Activated CD4-positive, alpha-beta memory T cell treated with anti-CD3 and anti-CD28 coated beads, Interleukin-2, amount 10 ng/mL, durations not matched to agents 7 days and 5 days (primary cell): ENCODE measurements around the gene LIN52. TPM values are rescaled to one million over a fixed set of nuclear protein-coding genes. Genes with fewer than 3 reads are reported as not detected.

Source experiments
- CTCF ChIA-PET: fragments of 350-600 bp; sonication (Branson Sonifier 250); formaldehyde crosslinking; loops from one replicate; lab custom pipeline; 2021; ENCODE audit warnings: antibody characterized with exemption, inconsistent platforms; lab: Charles Lee
- POLR2A ChIA-PET: fragments of 350-600 bp; sonication (Branson Sonifier 250); formaldehyde crosslinking; loops from one replicate; lab custom pipeline; 2021; ENCODE audit warnings: antibody characterized with exemption; lab: Charles Lee
- DNase-seq: peaks from one replicate; pipeline ENCODE4 v3.0.0-alpha.2; 2020
- H3K27ac Mint-ChIP-seq: one replicate; pipeline ENCODE4 v1.8.0; 2021; ENCODE audit warnings: mild to moderate bottlenecking, mixed read lengths
- H3K27me3 Mint-ChIP-seq: one replicate; pipeline ENCODE4 v1.8.0; 2021; ENCODE audit warnings: mixed read lengths
- H3K36me3 Mint-ChIP-seq: one replicate; pipeline ENCODE4 v1.8.0; 2021; ENCODE audit warnings: low read depth, mixed read lengths
- H3K4me1 Mint-ChIP-seq: one replicate; pipeline ENCODE4 v1.8.0; 2021; ENCODE audit warnings: mixed read lengths
- H3K4me3 Mint-ChIP-seq: one replicate; pipeline ENCODE4 v1.8.0; 2021; ENCODE audit warnings: mild to moderate bottlenecking, mixed read lengths
- H3K9me3 Mint-ChIP-seq: one replicate; pipeline ENCODE4 v1.8.0; 2021; ENCODE audit warnings: mixed read lengths
- total RNA-seq, 2 experiments: library from RNA; stranded (reverse); gene quantifications; one replicate each; pipeline ENCODE4 v1.2.3, GENCODE V29; 2021

The LIN52 gene
- total RNA-seq, 2 experiments from 2014 or later = 14.5 to 17.6 TPM

- H3K27ac Mint-ChIP-seq = no peak overlapping the region
- no peaks in the 10 kb centered on the region for H3K36me3 Mint-ChIP-seq
Observed at GRCh38 chr14:74235017-74235416, 150.3 kb downstream of the LIN52 start.

DNA sequence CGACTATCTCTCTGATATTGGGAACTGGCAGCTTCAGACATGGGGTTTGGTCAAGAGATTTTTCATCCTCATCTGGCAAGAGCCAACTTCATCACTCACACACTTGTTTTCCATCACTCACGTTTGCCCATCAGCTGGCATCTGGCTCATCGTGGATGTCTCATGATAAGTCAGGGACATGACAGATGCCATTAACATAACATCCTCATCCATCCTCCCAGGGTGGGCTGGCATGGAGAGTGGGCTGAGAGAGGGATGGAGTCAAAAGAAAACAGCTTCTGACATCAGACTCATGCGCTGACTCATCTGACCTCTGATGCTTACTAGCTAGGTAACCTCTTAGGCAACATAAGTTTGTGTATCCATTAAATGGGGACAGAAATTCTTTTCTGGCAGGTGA lies 152.7 kb downstream of the LIN52 start:
- Mint-ChIP-seq H3K4me1 (peaks cover 17% of the 10 kb centered on the region), H3K9me3 (no peaks in the 10 kb centered on the region), H3K4me3 (no peak overlapping the region), H3K27me3 (peaks cover 64% of the 10 kb centered on the region), H3K27ac (no peak overlapping the region), H3K36me3 (no peaks in the 10 kb centered on the region)
- CTCF ChIA-PET = no interaction called here
- no peak for DNase-seq
- POLR2A ChIA-PET = no interaction called here

More at GRCh38 chr14:74235017-74235416, 150.3 kb downstream of the LIN52 start:
- peaks cover 51% of the 10 kb centered on the region for H3K27me3 Mint-ChIP-seq
- peaks cover 2% of the 10 kb centered on the region for H3K9me3 Mint-ChIP-seq
- CTCF ChIA-PET = no interaction called here
- H3K4me1 Mint-ChIP-seq = peaks cover 3% of the 10 kb centered on the region
- no peak overlapping the region for H3K4me3 Mint-ChIP-seq
- DNase-seq = no peak
- POLR2A ChIA-PET = no interaction called here

DNA sequence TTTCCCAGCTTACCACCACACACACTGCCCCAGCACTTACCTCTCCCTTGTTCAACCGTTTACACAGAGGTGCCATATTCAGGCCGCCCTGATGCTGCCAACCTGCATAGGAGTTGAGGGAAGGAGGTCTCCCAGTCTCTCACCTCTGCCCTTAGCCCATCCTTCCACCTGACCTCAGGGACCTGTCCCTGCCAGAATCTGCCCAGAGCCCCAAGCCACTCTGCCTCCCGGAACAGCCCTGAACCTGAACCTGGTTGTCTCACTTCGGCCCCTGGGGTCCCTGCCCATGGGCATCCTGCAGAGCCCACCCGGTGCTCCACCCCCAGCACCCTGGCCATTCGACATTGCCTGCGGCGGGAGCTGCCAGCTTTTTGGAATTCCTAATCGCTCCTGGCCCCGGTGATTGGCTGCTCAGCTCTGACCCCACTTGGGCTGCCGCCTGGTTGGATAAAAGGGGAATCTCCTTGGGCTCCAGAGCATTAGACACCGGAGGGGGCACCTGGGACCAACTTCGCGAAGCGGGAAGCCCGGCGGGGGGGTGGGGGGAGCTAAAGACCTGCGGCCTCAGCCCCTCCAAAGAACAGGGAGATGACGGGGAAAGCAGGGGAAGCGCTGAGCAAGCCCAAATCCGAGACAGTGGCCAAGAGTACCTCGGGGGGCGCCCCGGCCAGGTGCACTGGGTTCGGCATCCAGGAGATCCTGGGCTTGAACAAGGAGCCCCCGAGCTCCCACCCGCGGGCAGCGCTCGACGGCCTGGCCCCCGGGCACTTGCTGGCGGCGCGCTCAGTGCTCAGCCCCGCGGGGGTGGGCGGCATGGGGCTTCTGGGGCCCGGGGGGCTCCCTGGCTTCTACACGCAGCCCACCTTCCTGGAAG lies 154.5 kb downstream of the LIN52 start, which contains the start of gene VSX2:
Gene VSX2 (plus strand): TSS at position 476 of the 874 bp plus-strand sequence. CDS start 113 bp downstream, at position 589.
- ChIA-PET CTCF (interaction anchor here (1.4 to 1.5 kb wide), 2 partner anchors 10 to 12 kb away, joined by 4 to 5 read pairs; no protein-coding TSS in a partner anchor), POLR2A (no interaction called here)
- Mint-ChIP-seq H3K27ac (no peak within 1 kb of the TSS), H3K9me3 (no peaks in the 10 kb centered on the region), H3K27me3 (peaks cover 76% of the 10 kb centered on the region), H3K4me3 (no peak within 1 kb of the TSS), H3K36me3 (no peaks in the 10 kb centered on the region), H3K4me1 (peaks cover 17% of the 10 kb centered on the region)
- no peak for DNase-seq

- Mint-ChIP-seq H3K27ac (no peak overlapping the region), H3K4me3 (no peak overlapping the region), H3K27me3 (peaks cover 80% of the 10 kb centered on the region), H3K9me3 (no peaks in the 10 kb centered on the region), H3K4me1 (peaks cover 17% of the 10 kb centered on the region), H3K36me3 (no peaks in the 10 kb centered on the region)
- no peak for DNase-seq
- CTCF ChIA-PET = no interaction called here
- POLR2A ChIA-PET = interaction anchor here (1.2 kb wide), 1 partner anchor 9 kb away, joined by 3 read pairs; no protein-coding TSS in a partner anchor
Observed at GRCh38 chr14:74239848-74240793, 155.4 kb downstream of the LIN52 start.

DNA sequence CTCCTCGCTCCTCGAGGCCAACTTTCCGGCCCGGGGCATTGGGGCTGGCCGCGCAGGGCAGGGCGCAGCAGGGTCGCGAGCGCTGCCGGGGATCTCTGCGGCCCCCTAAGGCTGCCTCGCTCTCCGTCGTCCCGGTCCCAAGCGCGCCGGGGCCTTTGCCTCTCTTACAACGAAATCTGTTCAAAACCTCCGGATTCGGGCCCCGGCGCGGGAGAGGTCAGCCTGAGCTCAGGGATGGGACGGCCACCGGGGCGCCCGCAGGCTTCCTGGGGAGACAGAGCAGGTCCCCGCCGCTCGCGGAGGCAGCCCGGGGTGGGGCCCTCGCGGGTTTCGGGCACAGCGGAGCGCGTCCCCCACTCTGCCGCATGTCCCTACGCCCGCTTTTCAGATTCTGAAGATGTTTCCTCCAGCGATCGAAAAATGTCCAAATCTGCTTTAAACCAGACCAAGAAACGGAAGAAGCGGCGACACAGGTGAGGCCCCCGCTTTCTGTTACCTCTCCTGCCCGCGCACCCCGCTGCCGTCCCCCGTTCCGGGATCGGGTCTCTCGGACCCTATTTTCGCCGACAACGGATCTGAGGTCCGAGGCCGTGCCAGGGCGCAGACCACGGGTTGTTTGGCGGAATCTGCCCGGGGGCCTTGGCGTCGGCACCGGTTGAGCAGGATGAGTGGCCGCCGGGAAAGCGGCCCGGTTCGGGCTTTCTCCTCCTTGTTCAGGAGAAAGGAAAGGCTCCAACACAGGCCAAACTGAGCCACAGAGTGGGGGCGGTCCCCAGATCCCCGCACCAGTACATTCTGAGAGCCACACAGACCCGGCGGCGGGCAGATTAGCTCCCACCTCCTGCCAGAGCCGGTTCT lies 156.3 kb downstream of the LIN52 start:
- CTCF ChIA-PET = no interaction called here
- POLR2A ChIA-PET = interaction anchor here (1.2 kb wide), 1 partner anchor 10 kb away, joined by 3 read pairs; no protein-coding TSS in a partner anchor
- no peak for DNase-seq
- Mint-ChIP-seq H3K4me3 (peak overlapping the region; percentile 27), H3K4me1 (peaks cover 17% of the 10 kb centered on the region), H3K9me3 (no peaks in the 10 kb centered on the region), H3K27ac (no peak overlapping the region), H3K27me3 (peaks cover 84% of the 10 kb centered on the region), H3K36me3 (no peaks in the 10 kb centered on the region)

- H3K4me1 Mint-ChIP-seq = peaks cover 17% of the 10 kb centered on the region
- ChIA-PET CTCF (no interaction called here), POLR2A (no interaction called here)
- H3K27ac Mint-ChIP-seq = no peak overlapping the region
- H3K4me3 Mint-ChIP-seq = peak overlapping the region; percentile 27
- H3K27me3 Mint-ChIP-seq = peaks cover 87% of the 10 kb centered on the region
- H3K36me3 Mint-ChIP-seq = no peaks in the 10 kb centered on the region
- no peak for DNase-seq
- no peaks in the 10 kb centered on the region for H3K9me3 Mint-ChIP-seq
Observed at GRCh38 chr14:74241652-74242017, 156.9 kb downstream of the LIN52 start.

- Mint-ChIP-seq H3K4me3 (no peak overlapping the region), H3K4me1 (peaks cover 17% of the 10 kb centered on the region), H3K27ac (no peak overlapping the region), H3K27me3 (peaks cover 91% of the 10 kb centered on the region), H3K36me3 (no peaks in the 10 kb centered on the region), H3K9me3 (no peaks in the 10 kb centered on the region)
- ChIA-PET POLR2A (no interaction called here), CTCF (interaction anchor here (0.7 kb wide), 1 partner anchor 371 kb away, joined by 3 read pairs; no protein-coding TSS in a partner anchor)
- no peak for DNase-seq
Observed at GRCh38 chr14:74242021-74242779, 157.4 kb downstream of the LIN52 start.

GRCh38 chr14:74242780-74243042 lies 158.0 kb downstream of the LIN52 start:
- Mint-ChIP-seq H3K4me3 (no peak overlapping the region), H3K36me3 (no peaks in the 10 kb centered on the region), H3K27me3 (peaks cover 89% of the 10 kb centered on the region), H3K27ac (no peak overlapping the region), H3K4me1 (peaks cover 17% of the 10 kb centered on the region), H3K9me3 (no peaks in the 10 kb centered on the region)
- ChIA-PET CTCF (no interaction called here), POLR2A (no interaction called here)
- no peak for DNase-seq

GRCh38 chr14:74243051-74243450 lies 158.3 kb downstream of the LIN52 start:
- H3K27me3 Mint-ChIP-seq = peaks cover 86% of the 10 kb centered on the region
- POLR2A ChIA-PET = no interaction called here
- H3K36me3 Mint-ChIP-seq = no peaks in the 10 kb centered on the region
- no peak overlapping the region for H3K4me3 Mint-ChIP-seq
- no peaks in the 10 kb centered on the region for H3K9me3 Mint-ChIP-seq
- H3K4me1 Mint-ChIP-seq = peaks cover 17% of the 10 kb centered on the region
- no peak for DNase-seq
- CTCF ChIA-PET = no interaction called here
- no peak overlapping the region for H3K27ac Mint-ChIP-seq

DNA sequence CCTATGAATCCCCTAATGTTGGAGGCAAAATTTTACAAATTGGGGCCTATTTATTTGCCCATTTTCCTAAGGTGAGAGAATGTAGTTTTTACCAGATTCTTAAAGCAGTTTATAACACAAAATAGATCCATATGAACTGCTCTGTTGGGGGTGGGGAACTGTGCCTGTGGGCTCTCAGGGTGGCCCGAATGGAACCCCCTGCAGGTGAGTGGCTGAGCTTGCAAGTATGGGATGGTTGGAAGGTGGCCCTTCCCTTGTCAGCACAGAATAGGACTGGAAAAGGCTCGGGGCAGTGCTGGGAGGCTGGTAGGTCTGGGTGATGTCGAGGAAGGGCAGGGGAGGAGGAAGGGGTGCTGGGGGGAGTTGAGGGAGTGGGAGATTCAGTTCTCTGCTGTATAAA lies 159.4 kb downstream of the LIN52 start:
- H3K36me3 Mint-ChIP-seq = no peaks in the 10 kb centered on the region
- peaks cover 80% of the 10 kb centered on the region for H3K27me3 Mint-ChIP-seq
- ChIA-PET POLR2A (no interaction called here), CTCF (interaction anchor here (0.7 kb wide), 1 partner anchor 122 kb away, joined by 3 read pairs; no protein-coding TSS in a partner anchor)
- peaks cover 13% of the 10 kb centered on the region for H3K4me1 Mint-ChIP-seq
- no peak overlapping the region for H3K27ac Mint-ChIP-seq
- DNase-seq = no peak
- H3K9me3 Mint-ChIP-seq = no peaks in the 10 kb centered on the region
- no peak overlapping the region for H3K4me3 Mint-ChIP-seq

GRCh38 chr14:74245292-74245691 lies 160.5 kb downstream of the LIN52 start:
- ChIA-PET POLR2A (no interaction called here), CTCF (interaction anchor here (1.2 kb wide), 1 partner anchor 8 kb away, joined by 5 read pairs; no protein-coding TSS in a partner anchor)
- Mint-ChIP-seq H3K4me3 (no peak overlapping the region), H3K36me3 (no peaks in the 10 kb centered on the region), H3K27ac (no peak overlapping the region), H3K9me3 (no peaks in the 10 kb centered on the region), H3K27me3 (peaks cover 77% of the 10 kb centered on the region), H3K4me1 (peaks cover 12% of the 10 kb centered on the region)
- no peak for DNase-seq

DNA sequence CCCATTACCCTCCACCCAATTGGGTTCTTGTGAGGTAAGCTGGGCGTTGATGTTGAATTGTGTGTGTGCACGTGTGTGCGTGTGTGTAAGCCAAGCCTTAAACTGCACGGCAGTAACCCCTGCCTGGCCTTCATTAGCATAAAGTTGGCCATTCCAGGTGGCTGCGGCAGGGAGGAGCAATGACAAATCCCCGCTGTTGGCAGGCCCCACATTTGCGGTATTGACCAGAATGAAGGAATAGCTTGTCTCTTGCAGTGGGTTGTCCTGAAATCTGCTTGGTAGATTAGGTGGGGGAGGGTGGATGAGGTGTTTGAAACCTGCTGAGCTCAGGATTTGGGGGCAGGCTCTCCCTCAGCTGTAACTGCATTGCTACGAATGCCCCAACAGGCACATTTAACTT lies 161.8 kb downstream of the LIN52 start:
- Mint-ChIP-seq H3K4me1 (peaks cover 12% of the 10 kb centered on the region), H3K27ac (no peak overlapping the region), H3K27me3 (peaks cover 69% of the 10 kb centered on the region), H3K9me3 (no peaks in the 10 kb centered on the region), H3K4me3 (no peak overlapping the region), H3K36me3 (no peaks in the 10 kb centered on the region)
- ChIA-PET CTCF (interaction anchor here (0.5 to 1.7 kb wide), 3 partner anchors 10 to 143 kb away, joined by 3 to 4 read pairs (median 3); no protein-coding TSS in a partner anchor), POLR2A (no interaction called here)
- DNase-seq = no peak
